ENCODE results near the gene DHX29.

The DHX29 gene

DNA sequence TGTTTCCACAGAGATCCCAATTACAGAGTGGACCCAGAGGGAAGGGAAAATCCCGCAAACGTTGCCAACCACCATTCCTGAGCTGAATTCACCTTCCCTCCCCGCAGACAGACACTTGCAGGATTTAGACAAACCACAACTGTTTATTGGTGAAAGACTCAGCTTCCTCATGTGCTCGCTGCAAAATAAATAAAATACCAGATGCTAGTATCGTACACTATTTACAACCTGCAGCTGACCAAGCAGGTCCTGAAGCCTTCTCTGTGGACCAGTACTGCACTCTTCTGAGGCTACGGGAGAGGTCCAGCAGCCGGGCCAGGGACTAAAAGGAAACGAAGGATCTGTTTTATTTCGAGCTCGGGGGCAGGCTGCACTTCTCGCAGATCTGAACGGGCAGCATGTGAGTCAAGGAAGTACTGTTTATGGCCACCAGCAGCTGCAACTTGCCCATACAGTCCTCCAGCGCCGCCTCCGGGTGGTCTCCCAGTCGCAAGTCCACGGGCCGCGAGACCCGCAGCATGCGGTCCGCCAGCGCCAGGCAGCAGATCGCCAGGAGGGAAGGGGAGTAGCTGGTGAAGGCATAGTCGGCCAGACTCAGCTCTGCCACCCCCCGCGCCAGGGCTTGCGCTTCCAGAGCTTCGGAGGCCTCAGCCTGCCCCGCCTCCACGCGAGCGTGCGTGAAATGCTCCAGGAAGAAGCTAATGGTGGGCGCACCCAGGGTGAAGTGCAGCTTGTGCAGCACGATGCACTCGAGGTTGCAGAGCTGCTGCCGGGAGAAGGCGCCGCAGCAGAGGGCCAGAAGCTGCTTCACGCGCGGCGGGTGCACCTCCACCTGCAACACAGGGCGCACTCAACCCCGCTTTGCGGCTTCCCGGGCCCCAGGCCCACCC lies 76.2 kb downstream of the DHX29 start:
- DNase-seq: no peak

DNA sequence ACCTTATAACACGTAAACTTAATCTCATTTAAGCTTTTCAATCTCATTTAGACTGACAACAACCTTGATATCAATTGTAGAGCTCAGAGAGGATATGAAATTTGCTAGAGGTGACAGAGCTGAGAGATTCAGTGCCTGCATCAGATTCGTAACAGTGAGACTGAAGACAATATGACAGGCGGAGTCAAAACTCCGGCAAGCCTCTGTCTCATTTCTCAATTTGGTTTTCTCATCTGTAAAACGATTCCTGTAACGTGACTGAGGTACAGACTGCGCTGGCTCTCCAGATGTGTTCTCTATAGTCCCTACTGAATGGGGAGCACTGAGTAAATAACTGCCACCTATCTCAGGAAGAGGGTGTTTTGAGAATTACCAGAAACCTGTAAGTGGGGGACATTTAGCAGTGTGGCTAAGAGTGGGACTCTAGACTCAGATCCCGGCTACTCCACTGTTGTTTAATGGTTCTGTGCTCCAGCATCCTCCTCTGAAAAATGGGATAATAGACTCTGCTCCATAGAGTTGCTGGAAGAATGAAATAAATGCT lies 77.3 kb downstream of the DHX29 start:
- DNase-seq: no peak

DNA sequence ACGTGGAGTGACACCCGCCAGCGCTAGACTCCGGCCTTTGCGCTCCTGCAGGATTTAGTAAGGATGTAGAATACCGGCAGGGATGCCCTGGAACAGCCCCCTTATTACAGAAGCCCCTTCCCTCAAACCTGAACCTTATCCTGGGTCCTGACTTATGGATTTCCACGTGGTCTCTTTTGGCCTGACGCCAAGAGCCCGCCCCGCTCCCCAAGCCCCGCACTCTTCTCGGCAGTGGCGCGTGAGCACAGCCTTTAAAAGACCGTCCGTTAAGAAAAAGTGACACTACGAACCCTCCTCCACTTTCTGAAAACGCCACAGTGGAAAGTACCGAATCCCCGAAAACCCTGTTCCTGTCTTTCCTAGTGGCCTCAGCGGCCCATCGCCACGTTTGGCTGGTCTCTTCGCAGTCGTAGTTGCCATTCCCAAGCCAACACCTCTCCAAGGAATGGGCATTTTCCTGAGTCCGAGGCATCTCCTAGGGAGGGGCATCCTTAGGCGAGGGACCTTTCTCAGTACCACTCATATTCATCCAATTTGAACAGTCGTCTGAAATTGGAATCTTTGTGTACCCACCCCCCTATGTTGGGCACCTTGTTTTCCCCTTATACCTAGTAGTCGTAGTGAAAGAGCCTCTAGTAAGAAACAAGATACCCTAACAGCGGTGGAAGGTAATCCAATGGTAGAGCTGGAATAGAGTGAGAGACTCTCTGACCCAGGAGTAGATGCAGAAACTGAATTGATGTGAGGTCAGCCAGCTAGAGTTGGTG lies 79.6 kb downstream of the DHX29 start:
- no peak for DNase-seq

DNA sequence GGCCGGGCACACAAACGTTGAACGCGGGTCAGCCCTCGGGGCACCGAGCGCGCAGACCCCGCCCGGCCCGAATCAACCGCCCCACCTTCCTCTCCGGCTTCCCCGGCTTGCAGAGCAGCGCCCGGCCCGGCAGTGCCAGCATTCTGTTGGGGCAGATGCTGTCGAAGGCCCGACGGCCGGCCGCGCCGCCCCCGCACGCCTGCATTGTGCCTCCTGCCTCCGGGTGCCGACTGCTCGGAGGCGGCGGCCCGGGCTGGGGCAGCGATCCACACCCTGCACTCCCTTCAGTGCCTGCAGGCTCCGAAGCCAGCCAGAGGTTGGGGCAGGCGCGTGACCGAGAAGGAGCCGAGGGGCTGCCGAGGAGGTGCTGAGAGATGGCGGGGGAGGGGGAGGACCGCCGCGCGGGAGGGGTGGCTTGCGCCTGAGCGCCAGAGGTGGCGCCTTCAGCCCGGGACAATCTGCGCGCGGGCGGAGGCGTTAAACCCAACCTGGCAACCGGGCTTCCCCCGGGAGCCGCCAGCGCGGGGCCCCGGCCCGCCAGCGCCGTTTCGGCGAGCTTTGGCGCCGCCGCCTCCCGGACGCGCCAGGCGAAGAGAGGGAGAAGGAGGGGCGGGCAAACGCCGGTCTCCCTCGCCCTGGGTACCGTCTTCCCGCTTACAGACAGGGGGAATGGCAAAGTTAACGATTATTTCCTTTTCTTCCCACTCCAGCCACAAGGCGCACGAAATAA lies 80.4 kb downstream of the DHX29 start, which contains the start of gene MCIDAS:
TSS of gene MCIDAS (minus strand) at position 382 of the 730 bp plus-strand sequence. CDS start at position 205, 177 bp downstream.
- peak; percentile 33 for DNase-seq

DNA sequence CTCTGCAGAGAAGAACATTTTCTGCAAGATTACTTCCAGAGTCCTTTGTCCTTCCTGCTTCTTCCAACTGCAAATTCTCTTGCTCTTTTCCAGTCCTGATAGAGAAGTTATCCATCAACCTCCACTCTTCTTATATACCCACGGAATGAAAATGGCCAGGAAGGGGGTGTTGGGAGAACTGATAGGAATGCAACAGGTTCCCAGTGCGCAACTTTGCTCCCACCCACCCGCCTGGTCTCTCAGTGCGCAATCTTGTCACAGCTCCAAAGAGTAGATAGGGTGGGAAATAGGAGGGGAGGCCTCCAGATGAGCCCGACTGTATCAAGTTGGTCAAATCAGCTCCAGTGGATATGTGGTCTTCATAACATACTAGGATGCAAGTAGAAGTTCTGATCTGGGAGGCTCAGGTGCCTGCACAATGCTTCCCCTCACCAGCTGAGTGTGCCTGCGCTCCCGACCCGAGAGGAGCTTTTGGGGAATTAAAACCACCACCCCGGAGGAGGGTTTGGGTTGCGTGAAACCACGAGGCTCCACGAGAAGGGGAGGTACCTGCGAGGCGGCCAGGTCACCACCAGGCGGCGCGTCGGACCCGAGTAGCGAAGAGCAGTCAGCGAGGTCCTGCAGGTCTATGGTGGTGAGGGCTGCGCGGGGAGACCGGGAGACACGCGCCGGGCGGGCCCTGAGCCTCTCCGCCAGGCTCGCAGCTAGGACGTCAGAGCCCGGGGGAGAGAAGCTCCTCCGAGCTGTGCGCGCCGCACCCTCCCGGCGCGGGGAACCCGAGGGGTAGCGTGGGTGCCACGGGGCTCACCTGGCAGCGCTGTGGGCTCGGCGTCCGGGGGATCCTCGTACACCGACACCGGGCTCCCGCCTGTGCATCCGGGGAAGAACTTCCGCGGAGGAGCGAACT lies 81.2 kb downstream of the DHX29 start:
- DNase-seq: no peak

DNA sequence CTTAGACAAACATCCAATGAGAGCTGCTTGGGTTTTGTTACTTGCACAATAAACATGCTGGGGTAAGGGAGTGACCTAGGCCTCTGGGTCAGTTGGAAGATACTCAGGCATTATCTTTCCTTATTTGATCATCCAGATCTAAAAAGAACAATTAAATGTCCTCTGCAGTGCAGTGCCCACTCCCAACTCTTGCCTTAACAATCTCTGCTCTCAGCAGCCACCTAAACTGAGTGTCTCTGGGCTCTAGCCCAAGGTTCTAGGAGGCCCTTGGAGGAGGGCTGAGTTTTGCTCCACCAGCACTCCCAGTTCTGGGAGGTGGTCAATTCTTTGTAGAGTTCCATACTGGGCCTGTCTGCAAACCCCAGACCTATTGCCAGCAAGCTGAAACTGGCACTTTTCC lies 82.1 kb downstream of the DHX29 start:
- DNase-seq: no peak

DNA sequence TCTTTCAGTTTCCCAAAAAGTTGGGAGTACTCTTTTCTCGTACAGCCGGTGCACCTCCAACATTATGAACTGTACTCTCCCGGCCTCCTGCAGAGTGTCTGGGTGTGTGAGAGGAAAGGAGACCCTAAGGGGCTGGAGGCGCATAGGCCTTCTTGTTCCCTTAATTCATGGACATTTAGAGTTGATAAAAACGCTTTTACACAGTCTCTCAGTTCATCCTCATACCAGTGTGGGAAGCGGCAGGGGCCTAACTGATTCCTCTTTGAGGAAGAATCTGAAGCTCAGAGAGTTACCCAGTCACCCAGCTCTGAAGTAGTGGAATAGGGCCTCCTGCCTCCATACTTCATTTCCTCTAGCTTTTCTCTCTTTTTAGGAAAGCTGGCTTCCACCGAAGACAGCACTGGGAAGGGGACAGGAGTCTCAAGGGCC lies 83.7 kb downstream of the DHX29 start:
- no peak for DNase-seq

DNA sequence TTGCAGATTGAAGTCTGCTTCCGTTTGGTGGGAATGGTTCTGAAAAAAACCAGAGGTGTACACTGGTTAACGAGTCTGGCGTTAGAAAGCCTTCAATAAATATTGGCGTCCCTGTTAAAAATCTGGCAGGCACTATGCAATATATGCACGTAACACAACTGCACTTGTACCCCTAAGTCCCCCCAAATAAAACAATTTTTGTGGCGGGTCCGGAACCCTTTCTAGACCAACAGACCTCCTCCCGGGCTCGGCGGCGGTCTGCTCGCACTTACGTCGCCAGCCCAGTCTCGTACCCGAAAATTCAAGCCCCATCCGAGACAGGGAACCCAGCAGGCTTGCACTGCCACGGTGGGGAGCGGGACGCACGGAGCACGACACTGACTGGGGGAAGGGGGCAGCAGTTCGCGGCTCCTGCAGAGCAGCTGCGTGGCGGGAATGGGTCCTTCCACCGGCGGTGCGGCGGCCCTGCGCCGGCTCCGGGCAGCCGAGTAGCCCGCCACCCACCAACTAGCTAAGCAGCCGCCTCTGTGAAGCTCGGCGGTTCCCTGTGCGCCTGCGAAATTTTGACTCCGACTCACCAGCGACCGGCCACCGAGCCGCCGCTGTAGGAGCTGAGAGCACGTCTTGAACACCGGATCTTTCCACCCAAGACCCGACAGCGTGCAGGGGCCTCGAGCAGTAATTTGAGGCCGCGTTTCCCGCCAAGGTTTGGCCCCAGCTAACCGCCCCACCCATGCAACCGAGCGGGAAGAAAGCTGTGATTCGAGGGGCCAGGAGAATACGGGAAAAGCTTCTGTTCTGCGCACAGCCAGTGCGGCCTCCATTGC lies 84.3 kb downstream of the DHX29 start:
- no peak for DNase-seq

DNA sequence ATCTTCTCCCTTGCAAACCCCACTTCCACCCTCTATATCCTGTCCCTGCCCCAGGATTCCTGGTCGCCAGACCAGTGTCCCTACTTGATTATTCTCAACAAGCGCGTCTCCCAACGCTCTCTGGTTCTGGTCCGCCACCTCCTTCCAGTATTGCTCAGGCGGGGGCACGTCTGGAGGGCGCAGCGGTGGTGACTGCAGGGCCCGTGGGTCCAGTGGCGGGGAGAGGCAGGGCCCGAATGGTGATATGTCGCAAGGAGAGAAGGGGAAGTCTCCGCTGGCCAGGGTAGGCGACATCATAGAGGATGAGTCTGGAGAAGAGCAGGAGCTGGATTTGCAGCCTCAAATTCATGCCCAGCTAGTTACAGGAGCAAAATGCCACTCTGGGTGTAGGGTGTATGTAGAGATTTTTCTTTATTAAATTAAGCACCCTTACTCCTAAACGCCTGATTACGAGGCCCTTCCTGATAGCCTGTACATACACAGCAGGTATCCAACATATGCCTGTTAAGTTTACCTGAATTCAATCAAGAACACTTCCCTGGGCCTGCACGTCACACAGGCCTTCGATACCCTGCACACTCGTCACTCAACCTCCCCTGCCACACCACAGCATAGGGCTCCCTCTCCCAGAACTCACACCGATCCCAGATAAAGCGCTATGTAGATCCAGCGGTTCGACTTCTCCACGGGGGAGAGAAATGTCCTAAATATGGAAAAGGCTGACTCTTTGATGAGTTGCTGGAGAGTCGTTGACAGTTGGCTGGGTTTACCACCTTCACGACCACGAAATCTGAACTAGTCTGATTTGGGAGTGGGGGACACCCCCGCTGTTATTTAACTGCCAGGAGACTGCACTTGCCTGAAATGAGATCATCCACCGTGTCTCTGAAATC lies 85.2 kb downstream of the DHX29 start:
- no peak for DNase-seq

DNA sequence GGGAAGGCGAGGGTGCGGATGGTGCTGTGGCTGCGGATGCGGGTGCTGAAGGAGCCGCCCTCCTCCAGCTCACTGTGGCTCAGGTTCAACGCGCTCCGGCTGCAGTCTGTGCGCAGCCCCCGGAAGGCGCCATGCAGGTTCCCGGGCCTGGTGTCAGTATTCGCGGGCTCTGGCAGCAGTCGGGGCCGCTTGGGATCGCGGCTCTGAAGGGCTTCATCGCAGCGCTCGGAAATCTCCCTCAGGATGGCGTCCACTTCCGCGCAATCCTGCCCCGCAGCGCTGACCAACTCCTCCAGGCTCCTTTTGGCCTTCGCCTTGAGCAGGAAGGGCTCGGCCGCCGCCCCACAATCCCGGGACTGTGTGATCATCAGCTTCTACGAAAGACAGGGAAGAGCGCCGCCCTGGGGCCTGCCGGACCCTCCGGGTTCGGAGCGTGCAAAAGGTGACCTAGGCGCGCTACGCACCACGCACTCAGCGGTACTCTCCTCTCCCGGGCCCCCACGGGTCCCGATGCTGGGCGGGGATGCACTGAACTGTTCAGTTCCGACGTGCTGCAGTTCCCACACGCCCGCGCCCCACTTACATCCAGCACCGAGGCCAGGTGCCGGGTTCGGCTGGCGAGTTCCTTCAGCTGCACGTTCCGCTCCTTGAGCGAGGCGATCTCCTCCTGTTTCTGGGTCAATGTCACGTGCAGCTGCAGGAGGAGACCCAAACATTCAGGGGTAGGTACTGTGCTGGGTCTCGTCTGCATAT lies 86.9 kb downstream of the DHX29 start:
- DNase-seq: peak; percentile 35

DNA sequence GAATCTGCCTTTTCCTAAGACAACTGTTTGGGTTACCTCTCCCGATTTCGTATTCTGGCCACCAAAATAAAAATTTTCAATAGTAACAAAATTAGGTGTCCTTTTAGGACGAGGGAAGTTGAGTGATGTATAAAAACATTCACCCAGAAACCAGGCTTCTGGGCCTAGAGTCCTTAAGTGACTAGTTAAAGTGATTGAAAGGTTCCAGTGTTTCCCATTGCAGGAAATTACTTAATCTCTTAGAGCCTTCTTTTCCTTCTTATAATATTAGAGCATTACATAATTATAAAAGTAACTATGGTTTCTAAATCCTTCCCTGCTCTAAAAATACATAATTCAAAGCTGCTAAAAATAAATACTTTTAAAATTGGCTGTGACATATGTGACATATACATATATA lies 87.7 kb downstream of the DHX29 start:
- no peak for DNase-seq

DNA sequence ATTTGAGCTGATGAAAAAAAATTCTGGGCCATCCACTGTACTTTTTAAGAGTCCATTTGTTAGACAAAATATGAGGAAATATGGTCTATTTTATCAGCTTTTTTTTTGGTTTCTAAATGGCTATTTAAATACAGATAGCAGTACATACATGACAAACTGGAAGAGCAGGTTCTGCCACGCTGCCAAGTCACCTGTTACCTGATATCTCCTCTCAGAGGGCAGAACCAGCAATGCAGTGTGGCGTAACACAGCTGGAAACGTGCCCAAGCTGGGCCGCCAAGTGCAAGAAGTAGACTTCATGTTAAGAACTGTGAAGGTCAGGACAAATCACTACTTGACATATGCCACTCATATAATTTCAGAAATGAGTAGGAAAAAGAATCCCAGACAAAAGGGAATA lies 88.5 kb downstream of the DHX29 start:
- DNase-seq: peak; percentile 72

DNA sequence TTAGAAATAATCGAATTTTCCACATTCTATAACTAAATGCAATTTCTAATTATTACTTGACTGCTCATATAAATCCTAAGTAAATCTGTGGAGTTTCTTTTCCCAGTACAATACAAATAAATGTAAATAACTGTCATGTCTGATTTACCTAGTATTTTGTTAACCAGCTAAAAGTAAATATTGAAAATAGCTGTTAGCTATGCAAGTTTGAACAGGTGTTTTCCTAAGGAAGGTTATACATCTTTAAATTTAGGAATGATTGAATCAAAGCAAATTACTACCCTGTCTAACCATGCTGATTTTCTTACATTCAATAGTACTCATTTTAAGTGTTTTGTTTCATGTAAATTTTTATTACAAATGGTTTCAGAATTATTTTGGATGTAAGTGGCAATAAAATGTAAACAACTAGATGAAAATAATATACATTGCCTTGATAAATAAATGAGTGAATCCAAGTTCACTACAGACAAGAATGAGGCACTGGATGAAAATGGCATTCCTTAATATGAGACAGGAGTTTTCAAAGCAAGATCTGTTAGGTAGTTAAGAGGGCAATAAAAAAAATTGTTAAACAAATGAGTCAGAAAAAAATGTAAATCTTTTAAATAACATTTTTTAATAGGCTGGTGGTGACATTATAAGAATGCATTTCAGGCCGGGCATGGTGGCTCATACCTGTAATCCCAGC lies 96.2 kb downstream of the DHX29 start:
- no peak for DNase-seq

Measured in NCI-H510A (cell line).